Adrenal gland (tissue), 12 donors: Measurements from ENCODE around the gene MUC2. TPM values are rescaled to one million over a fixed set of nuclear protein-coding genes. Genes with fewer than 3 reads are reported as not detected.

Experiments
- DNase-seq, 7 donors: peaks; one replicate each; pipeline ENCODE4 v3.0.0-alpha.2; 2019 to 2020
- H3K27ac ChIP-seq, 5 donors: fragments of 200-600 bp; sonication (generic) in 4 of 5; 1 replicate in 3 of 5; 2 replicates in 2 of 5; pipeline versions ENCODE4 v1.5.1 to v1.8.0; 2016 to 2020; ENCODE audit warnings: mild to moderate bottlenecking in 1 of 5
- H3K27me3 ChIP-seq: fragments of 200-600 bp; 2 replicates; pipeline ENCODE4 v1.8.0; 2021
- H3K36me3 ChIP-seq, 2 donors: fragments of 200-600 bp; replicated peaks in 1 of 2; 1 replicate in 1 of 2; 2 replicates in 1 of 2; pipeline versions ENCODE4 v1.5.1 to v1.8.0; 2018 to 2022
- H3K4me1 ChIP-seq, 2 donors: fragments of 200-600 bp; replicated peaks in 1 of 2; 1 replicate in 1 of 2; 2 replicates in 1 of 2; pipeline versions ENCODE4 v1.5.1 to v1.8.0; 2018 to 2021
- H3K4me3 ChIP-seq, 4 donors: fragments of 200-600 bp; sonication (generic) in 3 of 4; one replicate each; pipeline ENCODE4 v1.5.1; 2016 to 2018
- H3K9me3 ChIP-seq, 3 donors: fragments of 200-600 bp; sonication (generic) in 1 of 3; replicated peaks in 1 of 3; 1 replicate in 2 of 3; 2 replicates in 1 of 3; pipeline versions ENCODE4 v1.5.1 to v1.8.0; 2016 to 2021
- POLR2A ChIP-seq, 2 donors: fragments of 450-650 bp; IDR thresholded peaks; one replicate each; pipeline ENCODE4 v1.6.1; 2017; ENCODE audit warnings: antibody characterized with exemption in 2 of 2, mild to moderate bottlenecking in 2 of 2, moderate library complexity in 1 of 2
- WGBS, 4 donors: extraction: QIAGEN DNeasy Blood & Tissue Kit in 2 of 4; methylation state at CpG; one replicate each; pipeline versions ENCODE4 v1.1.5 to v1.1.7; 2013 to 2017; 5-methylcytosine and 5-hydroxymethylcytosine counted together
- intact Hi-C, 2 donors: fragments of 100-400 bp; cut with DNase I; formaldehyde crosslinking; loops; one replicate each; pipeline versions ENCODE4 v1.14.1 to v1.15.0; 2022 to 2023
- polyA plus RNA-seq, 3 donors: library from polyadenylated mRNA; stranded (reverse); fragments of 200-250 nt in 2 of 3; fragments of 350-450 nt in 1 of 3; fragmentation: Illumina TruSeq in 1 of 3; extraction: RNeasy Lipid Tissue Mini Kit (QIAGEN cat#74804) in 1 of 3; gene quantifications; one replicate each; pipeline ENCODE4 v1.2.3, GENCODE V29; 2013 to 2014
- total RNA-seq, 9 donors: library from RNA; depleted of rRNA in 4 of 9; stranded (reverse); fragments of >200 nt in 4 of 9; fragments of 120-200 nt in 1 of 9; fragmentation: NEBNext Ultra II Directional in 1 of 9; extraction: Animal tissue kit (Norgen Biotek cat#: 25700) in 1 of 9; gene quantifications; one replicate each; pipeline versions ENCODE4 v1.1.0 to v1.2.4, GENCODE V29; 2013 to 2023
- TF ChIP-seq, protein P1 (sequence below), 6 experiments: fragments of 450-650 bp in 4 of 6; fragments of 200-600 bp in 2 of 6; sonication (generic) in 1 of 6; IDR thresholded peaks; 1 replicate in 5 of 6; 2 replicates in 1 of 6; pipeline versions ENCODE4 v1.5.1 to v1.8.0; 2016 to 2021; ENCODE audit warnings: antibody characterized with exemption in 6 of 6, mild to moderate bottlenecking in 2 of 6, moderate library complexity in 1 of 6
- donor health status: healthy with polysubstance abuse.
- donor health status: Bipolar disorder and iron deficiency.
- donor health status: DM: yes; HTN: yes; CAD: no.
- donor health status: DM: no; HTN: no; CAD: no.
- donor health status: DM: no; HTN: no; CAD: no.
- donor health status: DM: yes; HTN: yes; CAD: no.

MUC2 gene
- total and polyA plus RNA-seq, 12 donors: under 0.01 to 0.31 (median 0.12) TPM; not detected in 7

GRCh38 chr11:1116104-1116503 lies 41.4 kb downstream of the MUC2 start:
- no peaks in the 10 kb centered on the region for H3K27me3 ChIP-seq
- peak in 1 of 7 donors; percentile 1 for DNase-seq
- 85 to 94% (median 91%) methylated on average over 11 to 12 of the region's 12 CpGs for WGBS, 4 donors
- intact Hi-C loops: no loop called here
- no peak for TF ChIP-seq POLR2A (IDR thresholded peaks at IDR 0.05)
- TF ChIP-seq, protein P1, sequence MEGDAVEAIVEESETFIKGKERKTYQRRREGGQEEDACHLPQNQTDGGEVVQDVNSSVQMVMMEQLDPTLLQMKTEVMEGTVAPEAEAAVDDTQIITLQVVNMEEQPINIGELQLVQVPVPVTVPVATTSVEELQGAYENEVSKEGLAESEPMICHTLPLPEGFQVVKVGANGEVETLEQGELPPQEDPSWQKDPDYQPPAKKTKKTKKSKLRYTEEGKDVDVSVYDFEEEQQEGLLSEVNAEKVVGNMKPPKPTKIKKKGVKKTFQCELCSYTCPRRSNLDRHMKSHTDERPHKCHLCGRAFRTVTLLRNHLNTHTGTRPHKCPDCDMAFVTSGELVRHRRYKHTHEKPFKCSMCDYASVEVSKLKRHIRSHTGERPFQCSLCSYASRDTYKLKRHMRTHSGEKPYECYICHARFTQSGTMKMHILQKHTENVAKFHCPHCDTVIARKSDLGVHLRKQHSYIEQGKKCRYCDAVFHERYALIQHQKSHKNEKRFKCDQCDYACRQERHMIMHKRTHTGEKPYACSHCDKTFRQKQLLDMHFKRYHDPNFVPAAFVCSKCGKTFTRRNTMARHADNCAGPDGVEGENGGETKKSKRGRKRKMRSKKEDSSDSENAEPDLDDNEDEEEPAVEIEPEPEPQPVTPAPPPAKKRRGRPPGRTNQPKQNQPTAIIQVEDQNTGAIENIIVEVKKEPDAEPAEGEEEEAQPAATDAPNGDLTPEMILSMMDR (IDR thresholded peaks at IDR 0.05): no peak
- H3K4me1 ChIP-seq: no peaks in the 10 kb centered on the region
- H3K9me3 ChIP-seq: no peaks in the 10 kb centered on the region
- H3K4me3 ChIP-seq: no peak overlapping the region
- no peaks in the 10 kb centered on the region for H3K36me3 ChIP-seq
- no peak overlapping the region for H3K27ac ChIP-seq

DNA sequence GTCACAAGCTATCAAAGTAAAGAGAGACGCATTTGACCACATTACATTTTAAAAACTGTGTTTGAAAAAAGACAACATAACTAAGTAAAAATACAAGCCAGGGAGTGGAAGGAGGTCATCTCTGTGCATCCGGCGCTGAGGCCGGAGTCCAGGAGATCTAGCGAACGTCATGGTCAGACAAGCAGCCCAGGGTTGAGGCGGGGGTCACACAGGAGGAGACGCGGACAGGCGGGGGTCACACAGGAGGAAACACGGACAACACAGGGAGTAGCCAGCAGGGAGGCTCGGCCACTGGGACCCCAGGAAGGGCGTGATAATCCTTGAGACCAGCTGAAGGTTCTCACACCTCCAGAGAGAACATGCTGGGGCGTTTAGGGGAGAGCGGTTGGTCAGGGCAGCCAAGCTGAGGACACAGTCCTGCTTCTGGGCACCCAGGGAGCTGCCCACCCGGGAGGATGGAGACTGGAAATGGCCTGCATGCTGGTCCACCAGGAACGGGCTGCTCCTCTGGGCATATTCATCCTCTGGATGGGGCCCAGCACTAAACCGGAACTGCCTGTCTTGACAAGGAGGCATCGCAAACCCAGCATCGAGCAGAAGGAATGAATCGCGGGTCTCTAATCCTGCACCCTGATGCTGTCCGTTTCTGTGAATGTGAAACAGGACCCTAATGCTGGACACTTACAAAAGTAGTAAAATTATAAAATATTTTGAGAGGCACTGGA lies 42.2 kb downstream of the MUC2 start:
- Histone ChIP-seq H3K4me3 (no peak overlapping the region), H3K9me3 (no peaks in the 10 kb centered on the region), H3K4me1 (no peaks in the 10 kb centered on the region), H3K27me3 (no peaks in the 10 kb centered on the region), H3K27ac (no peak overlapping the region), H3K36me3 (no peaks in the 10 kb centered on the region)
- DNase-seq: peak in 1 of 7 donors; percentile 1
- no peak for TF ChIP-seq POLR2A (IDR thresholded peaks at IDR 0.05)
- TF ChIP-seq, protein P1 (IDR thresholded peaks at IDR 0.05): no peak
- intact Hi-C loops: no loop called here
- WGBS, 4 donors: 53 to 72% (median 70%) methylated on average over 20 to 23 of the region's 23 CpGs

DNA sequence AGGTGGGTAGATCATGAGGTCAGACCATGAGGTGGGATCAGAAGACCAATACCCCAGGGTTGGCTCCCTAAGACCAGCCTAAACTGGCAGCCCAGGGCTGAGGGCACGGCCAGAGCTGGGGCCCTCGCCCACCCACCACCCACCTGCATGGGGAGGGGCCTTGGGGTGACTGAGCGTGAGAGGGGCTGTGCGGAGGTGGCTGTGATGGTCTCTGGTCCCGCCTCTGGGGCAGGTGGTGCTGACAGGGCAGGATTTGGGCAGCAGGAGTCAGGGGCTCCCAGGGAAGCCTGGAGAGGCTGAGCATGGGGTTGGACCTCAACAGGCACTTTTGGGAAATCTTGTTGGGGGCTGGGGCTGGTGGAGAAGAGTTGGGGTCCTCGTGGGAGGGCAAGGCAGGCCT lies 43.3 kb downstream of the MUC2 start:
- H3K36me3 ChIP-seq: no peaks in the 10 kb centered on the region
- TF ChIP-seq, protein P1 (IDR thresholded peaks at IDR 0.05): no peak
- no peak for TF ChIP-seq POLR2A (IDR thresholded peaks at IDR 0.05)
- H3K9me3 ChIP-seq: no peaks in the 10 kb centered on the region
- no peak overlapping the region for H3K27ac ChIP-seq
- H3K27me3 ChIP-seq: no peaks in the 10 kb centered on the region
- H3K4me3 ChIP-seq: no peak overlapping the region
- H3K4me1 ChIP-seq: no peaks in the 10 kb centered on the region
- DNase-seq: peak in 2 of 7 donors; percentile 3 to 8
- intact Hi-C loops: no loop called here
- 69 to 80% (median 71%) methylated on average over 3 to 6 of the region's 6 CpGs for WGBS, 4 donors

- Histone ChIP-seq H3K9me3 (no peaks in the 10 kb centered on the region), H3K4me1 (no peaks in the 10 kb centered on the region), H3K36me3 (no peaks in the 10 kb centered on the region), H3K27ac (no peak overlapping the region), H3K4me3 (no peak overlapping the region), H3K27me3 (no peaks in the 10 kb centered on the region)
- DNase-seq: peak in 2 of 7 donors; percentile 2 to 29
- intact Hi-C loops: no loop called here
- WGBS, 4 donors: 70 to 75% (median 73%) methylated on average over 17 to 22 of the region's 22 CpGs
- TF ChIP-seq POLR2A (IDR thresholded peaks at IDR 0.05): no peak
- TF ChIP-seq, protein P1 (IDR thresholded peaks at IDR 0.05): no peak
Observed at GRCh38 chr11:1118755-1119603, 44.3 kb downstream of the MUC2 start.
